ENCODE results near the gene DHRSX. TPM values are rescaled to one million over a fixed set of nuclear protein-coding genes. Genes with fewer than 3 reads are reported as not detected.

Gene DHRSX
- total and polyA plus RNA-seq, 9 of the 15 experiments (the other 6 are each of a cell fraction or from before 2014, with no cell fraction given): 0.59 to 11.0 (median 6.2) TPM

DNA sequence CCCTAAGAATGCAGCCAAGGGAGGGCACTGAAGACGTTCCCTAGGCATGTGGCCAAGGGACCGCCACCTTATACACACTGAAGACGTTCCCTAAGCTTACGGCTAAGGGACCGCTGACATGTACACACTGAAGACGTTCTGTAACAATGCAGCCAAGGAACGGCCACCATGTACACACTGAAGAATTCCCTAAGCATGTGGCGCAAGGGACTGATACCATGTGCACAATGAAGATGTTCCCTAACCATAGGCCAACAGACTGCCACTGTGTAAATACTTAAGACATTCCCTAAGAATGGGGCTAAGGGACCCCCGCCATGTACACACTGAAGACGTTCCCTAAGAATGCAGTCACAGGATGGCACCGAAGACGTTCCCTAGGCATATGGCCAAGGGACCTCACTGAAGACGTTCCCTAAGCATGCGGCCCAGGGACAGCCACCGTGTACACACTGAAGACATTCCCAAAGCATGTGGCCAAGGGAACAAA is 36.1 kb downstream of the DHRSX start (continued):
- TF ChIP-seq, protein P1, sequence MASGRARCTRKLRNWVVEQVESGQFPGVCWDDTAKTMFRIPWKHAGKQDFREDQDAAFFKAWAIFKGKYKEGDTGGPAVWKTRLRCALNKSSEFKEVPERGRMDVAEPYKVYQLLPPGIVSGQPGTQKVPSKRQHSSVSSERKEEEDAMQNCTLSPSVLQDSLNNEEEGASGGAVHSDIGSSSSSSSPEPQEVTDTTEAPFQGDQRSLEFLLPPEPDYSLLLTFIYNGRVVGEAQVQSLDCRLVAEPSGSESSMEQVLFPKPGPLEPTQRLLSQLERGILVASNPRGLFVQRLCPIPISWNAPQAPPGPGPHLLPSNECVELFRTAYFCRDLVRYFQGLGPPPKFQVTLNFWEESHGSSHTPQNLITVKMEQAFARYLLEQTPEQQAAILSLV (tag; IDR thresholded peaks at IDR 0.05): peak; percentile 38; the same call in 1 of the 2 replicates
- TF ChIP-seq NFIX (CRISPR knock-in tag; IDR thresholded peaks at IDR 0.05; ENCODE audit: low read depth) (peak; percentile 84), MCM3 (IDR thresholded peaks at IDR 0.05) (no peak), SREBF2 (CRISPR knock-in tag; IDR thresholded peaks at IDR 0.05) (no peak)

DNA sequence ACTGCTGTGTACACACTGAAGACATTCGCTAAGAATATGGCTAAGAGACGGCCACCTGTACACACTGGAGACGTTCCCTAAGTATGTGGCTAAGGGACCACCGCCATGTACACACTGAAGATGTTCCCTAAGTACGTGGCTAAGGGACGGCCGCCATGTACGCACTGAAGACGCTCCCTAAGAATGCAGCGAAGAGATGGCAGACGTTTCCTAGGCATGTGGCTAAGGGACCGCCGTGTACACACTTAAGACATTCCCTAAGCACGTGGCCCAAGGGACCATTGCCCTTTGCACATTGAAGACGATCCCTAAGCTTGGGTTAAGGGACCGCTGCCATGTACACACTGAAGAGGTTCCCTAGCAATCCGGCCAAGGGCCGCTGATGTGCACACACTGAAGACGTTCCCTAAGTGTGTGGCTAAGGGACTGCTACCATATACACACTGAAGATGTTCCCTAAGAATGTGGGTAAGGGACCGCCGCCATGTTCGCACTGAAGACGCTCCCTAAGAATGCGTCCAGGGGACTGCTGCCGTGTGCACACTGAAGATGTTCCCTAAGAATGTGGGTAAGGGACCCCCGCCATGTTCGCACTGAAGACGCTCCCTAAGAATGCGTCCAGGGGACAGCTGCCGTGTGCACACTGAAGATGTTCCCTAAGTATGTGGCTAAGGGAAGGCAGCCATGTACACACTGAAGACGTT is 36.7 kb downstream of the DHRSX start:
- Histone ChIP-seq H3K27ac (ENCODE audit: extremely low read depth, low read depth, low read length) (peak overlapping the region; percentile 73), H2AFZ (ENCODE audit: low read depth, low read length) (peak overlapping the region; percentile 90), H3K4me3 (peak overlapping the region; percentile 10), H3K79me2 (ENCODE audit: control insufficient read depth, insufficient read depth, low read length) (peaks cover 10% of the 10 kb centered on the region; the same call in 2 of the 3 replicates), H3K4me1 (replicated peaks in 1 of 2; ENCODE audit: control insufficient read depth in 2 of 2, insufficient read depth in 2 of 2, low read length in 2 of 2) (no peaks in the 10 kb centered on the region; a peak in 2 of 5 replicates), H3K4me2 (ENCODE audit: insufficient read depth, low read length) (peak overlapping the region; percentile 79), H3K9me3 (replicated peaks; ENCODE audit: control insufficient read depth, insufficient read depth, low read depth, low read length) (no peaks in the 10 kb centered on the region), H3K9ac (ENCODE audit: insufficient read depth in 1 of 2, low read depth in 2 of 2, low read length in 2 of 2) (peak overlapping the region; percentile 45 to 71; a peak in 3 of 4 replicates), H3K9me1 (ENCODE audit: control insufficient read depth, insufficient read depth, low read length) (no peaks in the 10 kb centered on the region), H3K27me3 (ENCODE audit: control insufficient read depth in 2 of 2, insufficient read depth in 2 of 2, low read length in 2 of 2) (no peaks in the 10 kb centered on the region), H3K36me3 (ENCODE audit: control insufficient read depth, insufficient read depth, low read length) (no peaks in the 10 kb centered on the region), H4K20me1 (replicated peaks; ENCODE audit: control insufficient read depth, insufficient read depth, low read length) (no peaks in the 10 kb centered on the region)
- ATAC-seq (peak; percentile 80), DNase-seq (ENCODE audit: extremely low read depth in 1 of 4, low spot score in 3 of 4) (peak; percentile 50 to 93 (median 60)), FAIRE-seq (no peak)
- intact Hi-C loops (cut with micrococcal nuclease) (loop anchor here (1.0 to 5.0 kb wide), 5 partner anchors 10 to 812 kb away; no protein-coding TSS in a partner anchor), in situ Hi-C loops (cut with MboI) (loop anchor here (10.0 kb wide), 1 partner anchor 799 kb away; no protein-coding TSS in a partner anchor)
- no TSS peak for BruUV-seq (replicated peaks)
- under 1% methylated on average over 21 of the region's 31 CpGs for WGBS (ENCODE audit: insufficient coverage, low coverage, missing lambda C conversion rate)
- CTCF ChIA-PET (ENCODE audit: low intra/inter-chr PET ratio): no interaction called here
- POLR2A ChIA-PET: no interaction called here
- 0 out of 2 replicates have a peak, but pooled peaks have one; percentile 2 for TF ChIP-seq SMC3 (conservative IDR thresholded peaks at IDR 0.05; ENCODE audit: insufficient read depth, low read depth, low read length)
- TF ChIP-seq MAZ (CRISPR knock-in tag; conservative IDR thresholded peaks at IDR 0.05 in 1 of 2, IDR thresholded peaks at IDR 0.05 in 1 of 2): no peak
- TF ChIP-seq, protein P2, sequence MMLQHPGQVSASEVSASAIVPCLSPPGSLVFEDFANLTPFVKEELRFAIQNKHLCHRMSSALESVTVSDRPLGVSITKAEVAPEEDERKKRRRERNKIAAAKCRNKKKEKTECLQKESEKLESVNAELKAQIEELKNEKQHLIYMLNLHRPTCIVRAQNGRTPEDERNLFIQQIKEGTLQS (IDR thresholded peaks at IDR 0.05): no peak
- TF ChIP-seq, protein P2 (CRISPR knock-in tag; conservative IDR thresholded peaks at IDR 0.05): no peak
- TF ChIP-seq, protein P3, sequence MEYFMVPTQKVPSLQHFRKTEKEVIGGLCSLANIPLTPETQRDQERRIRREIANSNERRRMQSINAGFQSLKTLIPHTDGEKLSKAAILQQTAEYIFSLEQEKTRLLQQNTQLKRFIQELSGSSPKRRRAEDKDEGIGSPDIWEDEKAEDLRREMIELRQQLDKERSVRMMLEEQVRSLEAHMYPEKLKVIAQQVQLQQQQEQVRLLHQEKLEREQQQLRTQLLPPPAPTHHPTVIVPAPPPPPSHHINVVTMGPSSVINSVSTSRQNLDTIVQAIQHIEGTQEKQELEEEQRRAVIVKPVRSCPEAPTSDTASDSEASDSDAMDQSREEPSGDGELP (CRISPR knock-in tag; IDR thresholded peaks at IDR 0.05; ENCODE audit: borderline replicate concordance): peak; percentile 67; the same call in 1 of the 2 replicates
- TF ChIP-seq TBL1XR1 (IDR thresholded peaks at IDR 0.05; ENCODE audit: low read length in 2 of 2): no peak
- TF ChIP-seq SREBF2 (CRISPR knock-in tag; IDR thresholded peaks at IDR 0.05): no peak
- no peak for TF ChIP-seq DACH1 (IDR thresholded peaks at IDR 0.05; ENCODE audit: partially characterized antibody)
- TF ChIP-seq HDGF (IDR thresholded peaks at IDR 0.05): no peak
- TF ChIP-seq, protein P4, sequence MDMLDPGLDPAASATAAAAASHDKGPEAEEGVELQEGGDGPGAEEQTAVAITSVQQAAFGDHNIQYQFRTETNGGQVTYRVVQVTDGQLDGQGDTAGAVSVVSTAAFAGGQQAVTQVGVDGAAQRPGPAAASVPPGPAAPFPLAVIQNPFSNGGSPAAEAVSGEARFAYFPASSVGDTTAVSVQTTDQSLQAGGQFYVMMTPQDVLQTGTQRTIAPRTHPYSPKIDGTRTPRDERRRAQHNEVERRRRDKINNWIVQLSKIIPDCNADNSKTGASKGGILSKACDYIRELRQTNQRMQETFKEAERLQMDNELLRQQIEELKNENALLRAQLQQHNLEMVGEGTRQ (CRISPR knock-in tag; IDR thresholded peaks at IDR 0.05): peak; percentile 45; the same call in 1 of the 2 replicates
